ENCODE results near the gene ZNF664. TPM values are rescaled to one million over a fixed set of nuclear protein-coding genes. Genes with fewer than 3 reads are reported as not detected.

The ZNF664 gene
- total and polyA plus RNA-seq, 2 of the 8 experiments (the other 6 are each of a cell fraction or from before 2014, with no cell fraction given) = 22.8 to 51.4 TPM

- TF ChIP-seq ATF2 (IDR thresholded peaks at IDR 0.05; ENCODE audit: low read length) = no peak
Observed at GRCh38 chr12:123954647-123955350, 18.2 kb upstream of the ZNF664 start (continued).
